KOPT-K1 (cell line): ENCODE data around the gene RHBDD3.

Experiments
- H3K27ac ChIP-seq: fragments of 200-600 bp; sonication (generic); 2 replicates; pipeline ENCODE4 v1.5.1; 2016; ENCODE audit warnings: antibody characterized with exemption, mild to moderate bottlenecking, low read depth, low read length; ENCODE audit not compliant: poor library complexity, severe bottlenecking
- H3K36me3 ChIP-seq: fragments of 200-600 bp; sonication (generic); 2 replicates; pipeline ENCODE4 v1.5.1; 2017; ENCODE audit warnings: antibody characterized with exemption, mild to moderate bottlenecking, low read length, moderate library complexity; ENCODE audit not compliant: insufficient read depth
- H3K9me3 ChIP-seq: fragments of 200-600 bp; sonication (generic); 2 replicates; pipeline ENCODE4 v1.5.1; 2017; ENCODE audit warnings: antibody characterized with exemption, low read length, mild to moderate bottlenecking; ENCODE audit not compliant: insufficient read depth, poor library complexity, severe bottlenecking

Gene RHBDD3

GRCh38 chr22:29292379-29292778 is 24.6 kb upstream of the RHBDD3 start:
- Histone ChIP-seq H3K9me3 (no peaks in the 10 kb centered on the region), H3K27ac (no peak overlapping the region), H3K36me3 (peaks cover 100% of the 10 kb centered on the region)

DNA sequence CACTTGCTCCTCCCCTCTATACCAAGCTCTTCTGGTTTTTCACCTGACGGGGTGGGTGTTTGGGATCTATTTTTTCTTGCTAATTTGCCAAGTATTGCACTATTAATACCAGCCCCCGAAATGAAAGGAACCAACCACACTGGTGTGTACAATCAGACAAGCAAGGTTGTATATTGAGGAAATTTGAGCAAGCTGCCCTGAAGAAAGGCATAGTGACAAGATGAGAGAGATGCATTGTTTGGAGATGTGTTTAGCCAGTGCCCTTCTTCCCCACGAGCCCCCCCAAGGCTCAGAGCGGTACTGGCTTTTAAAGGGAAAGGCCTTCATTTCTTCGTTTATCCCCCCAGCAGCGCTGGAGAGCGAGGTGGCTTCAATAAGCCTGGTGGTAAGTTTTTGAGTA is 23.4 kb upstream of the RHBDD3 start:
- Histone ChIP-seq H3K36me3 (peaks cover 100% of the 10 kb centered on the region), H3K9me3 (no peaks in the 10 kb centered on the region)

DNA sequence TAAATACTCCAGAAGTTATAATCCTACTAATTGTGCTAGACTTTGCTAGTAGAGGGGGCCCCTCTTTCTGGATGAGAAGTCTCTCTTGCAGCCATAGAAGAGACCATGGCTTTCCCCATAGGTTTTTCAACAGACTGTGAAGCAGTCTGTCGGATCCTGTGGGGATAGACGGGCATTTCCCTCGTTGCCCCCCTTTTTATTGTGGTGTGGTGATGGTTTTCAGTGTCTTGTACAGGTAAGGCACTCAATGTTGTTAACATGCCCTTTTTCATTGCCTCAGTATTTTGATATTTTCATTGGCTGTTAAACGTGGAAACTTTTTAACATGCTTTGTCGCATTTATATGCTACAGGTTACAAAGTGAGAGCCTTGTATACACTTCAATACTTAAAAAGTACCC is 22.3 kb upstream of the RHBDD3 start:
- peaks cover 100% of the 10 kb centered on the region for H3K36me3 ChIP-seq
- no peak overlapping the region for H3K27ac ChIP-seq
- H3K9me3 ChIP-seq, result no peaks in the 10 kb centered on the region

More for the DNA sequence above, 23.4 kb upstream of the RHBDD3 start:
- no peak overlapping the region for H3K27ac ChIP-seq

GRCh38 chr22:29288837-29289236 is 21.1 kb upstream of the RHBDD3 start:
- Histone ChIP-seq H3K9me3 (no peaks in the 10 kb centered on the region), H3K36me3 (peaks cover 100% of the 10 kb centered on the region), H3K27ac (no peak overlapping the region)

GRCh38 chr22:29284196-29284595 is 16.4 kb upstream of the RHBDD3 start:
- peaks cover 100% of the 10 kb centered on the region for H3K36me3 ChIP-seq
- H3K27ac ChIP-seq, result no peak overlapping the region
- no peaks in the 10 kb centered on the region for H3K9me3 ChIP-seq

DNA sequence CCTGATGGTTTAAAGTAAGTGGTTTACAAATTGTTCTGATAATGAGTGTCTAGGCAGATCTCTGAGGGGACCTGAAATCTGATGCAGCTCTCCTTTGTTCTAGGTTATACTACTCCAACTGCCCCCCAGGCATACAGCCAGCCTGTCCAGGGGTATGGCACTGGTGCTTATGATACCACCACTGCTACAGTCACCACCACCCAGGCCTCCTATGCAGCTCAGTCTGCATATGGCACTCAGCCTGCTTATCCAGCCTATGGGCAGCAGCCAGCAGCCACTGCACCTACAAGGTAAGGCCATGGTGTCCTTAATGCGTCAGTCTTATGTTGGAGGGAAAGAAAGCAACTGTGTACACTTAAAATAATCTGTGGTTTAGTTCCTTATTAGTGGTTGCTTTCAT is 10.1 kb upstream of the RHBDD3 start:
- Histone ChIP-seq H3K27ac (no peak overlapping the region), H3K36me3 (peaks cover 100% of the 10 kb centered on the region), H3K9me3 (no peaks in the 10 kb centered on the region)

- H3K27ac ChIP-seq, result no peak overlapping the region
- peaks cover 100% of the 10 kb centered on the region for H3K36me3 ChIP-seq
- H3K9me3 ChIP-seq, result no peaks in the 10 kb centered on the region
Measured at GRCh38 chr22:29275819-29276565, 8.2 kb upstream of the RHBDD3 start.

GRCh38 chr22:29275167-29275566 is 7.4 kb upstream of the RHBDD3 start:
- Histone ChIP-seq H3K36me3 (peaks cover 100% of the 10 kb centered on the region), H3K9me3 (no peaks in the 10 kb centered on the region), H3K27ac (no peak overlapping the region)

- Histone ChIP-seq H3K9me3 (no peaks in the 10 kb centered on the region), H3K27ac (no peak overlapping the region), H3K36me3 (peaks cover 85% of the 10 kb centered on the region)
Measured at GRCh38 chr22:29272624-29273023, 4.8 kb upstream of the RHBDD3 start.

DNA sequence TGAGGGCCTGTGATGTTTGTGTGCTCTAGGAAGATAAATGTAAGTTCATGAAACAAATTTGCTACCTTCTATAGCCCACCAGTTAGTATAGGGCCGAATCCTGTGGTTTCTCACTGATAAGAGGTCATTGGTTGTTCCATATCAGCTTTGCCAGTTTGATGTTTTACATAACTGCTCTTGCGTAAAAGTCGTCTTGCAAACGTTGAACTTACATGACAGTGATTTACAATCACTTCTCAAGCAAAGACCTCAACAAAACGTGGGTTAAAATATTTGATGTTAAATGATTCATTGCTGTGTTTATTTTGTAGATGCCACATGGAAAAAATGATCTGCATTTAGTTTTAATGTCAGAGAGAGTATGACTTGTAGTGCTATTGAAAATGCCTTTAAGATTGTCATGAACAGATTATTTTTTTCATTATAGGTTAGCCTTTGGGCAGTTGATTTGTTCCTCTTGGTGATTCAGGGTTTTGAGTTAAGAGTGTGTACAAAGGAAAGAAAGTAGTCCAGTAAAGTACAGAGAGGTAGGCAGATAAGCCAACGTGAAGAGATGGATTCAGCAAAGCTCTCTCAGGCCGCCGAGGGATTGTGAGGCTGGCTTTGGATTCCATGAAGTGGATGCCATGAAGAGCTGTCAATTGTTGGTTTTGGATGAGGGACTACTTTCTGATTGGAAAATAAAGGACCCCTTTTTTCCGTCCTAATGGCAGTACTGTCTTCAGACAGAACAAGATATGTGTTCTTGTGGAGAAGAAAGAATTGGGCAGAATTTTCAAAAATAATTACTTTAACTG is 2.9 kb upstream of the RHBDD3 start:
- Histone ChIP-seq H3K27ac (peak overlapping the region; percentile 98), H3K36me3 (peaks cover 72% of the 10 kb centered on the region), H3K9me3 (no peaks in the 10 kb centered on the region)

GRCh38 chr22:29269731-29270474 is 2.1 kb upstream of the RHBDD3 start:
- H3K27ac ChIP-seq, result peak overlapping the region; percentile 98
- H3K36me3 ChIP-seq, result peaks cover 72% of the 10 kb centered on the region
- no peaks in the 10 kb centered on the region for H3K9me3 ChIP-seq

DNA sequence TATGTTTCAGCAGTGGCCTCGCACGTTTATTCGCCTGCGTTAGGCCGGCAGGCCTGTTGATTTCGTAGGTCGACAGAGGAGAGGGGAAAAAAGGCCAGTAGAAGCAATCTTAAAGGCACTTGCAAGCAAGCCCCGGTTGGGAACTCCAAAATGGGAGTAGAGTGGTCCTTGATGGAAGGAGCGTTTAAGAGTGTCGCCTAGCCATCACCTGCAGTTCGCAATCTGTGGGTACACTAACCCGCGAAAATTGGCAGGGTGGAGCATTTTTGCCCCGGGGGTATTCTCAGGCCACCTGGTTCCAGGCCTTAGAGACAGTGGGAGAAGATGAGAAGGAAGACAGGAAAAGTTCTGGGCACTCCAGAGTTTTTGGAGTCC is 1.4 kb upstream of the RHBDD3 start:
- Histone ChIP-seq H3K9me3 (no peaks in the 10 kb centered on the region), H3K27ac (peak overlapping the region; percentile 98), H3K36me3 (peaks cover 70% of the 10 kb centered on the region)

DNA sequence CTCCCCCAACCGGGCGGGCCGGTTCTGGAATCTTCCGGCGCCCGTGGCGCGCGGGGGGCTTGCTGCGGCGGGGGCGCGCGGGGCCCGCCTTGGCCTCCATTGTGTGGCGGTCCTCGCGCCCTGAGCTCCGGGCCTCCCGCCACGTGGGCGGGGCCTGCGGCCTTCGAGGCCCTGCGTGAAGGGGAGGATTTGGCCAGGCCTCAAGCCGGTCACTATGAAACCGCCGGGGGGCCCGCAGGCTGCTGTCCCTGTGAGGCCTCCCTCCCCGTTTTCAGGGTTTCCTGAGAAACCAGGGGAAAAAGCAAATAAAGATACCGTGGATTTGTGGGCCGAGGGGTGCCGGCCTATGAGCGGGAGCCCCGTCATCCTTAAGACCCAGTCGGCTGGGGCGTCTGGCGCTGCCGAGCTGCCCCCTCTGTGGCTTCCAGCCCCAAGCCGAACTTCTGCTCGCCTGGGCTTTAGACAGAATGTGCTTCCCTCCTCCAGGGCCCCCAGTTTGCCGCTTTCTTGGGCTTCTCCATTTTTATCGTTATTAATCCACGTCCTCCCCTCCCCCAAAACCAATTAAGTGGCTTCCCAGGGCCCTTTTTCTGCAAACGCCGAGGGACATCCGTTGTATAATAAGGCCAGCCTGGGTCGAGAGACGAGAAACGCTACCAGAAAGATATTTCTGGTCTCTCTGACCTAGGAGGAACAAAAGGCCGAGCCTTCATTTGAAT is 889 bp upstream of the RHBDD3 start:
- Histone ChIP-seq H3K27ac (peak overlapping the region; percentile 98), H3K9me3 (no peaks in the 10 kb centered on the region), H3K36me3 (peaks cover 70% of the 10 kb centered on the region)

DNA sequence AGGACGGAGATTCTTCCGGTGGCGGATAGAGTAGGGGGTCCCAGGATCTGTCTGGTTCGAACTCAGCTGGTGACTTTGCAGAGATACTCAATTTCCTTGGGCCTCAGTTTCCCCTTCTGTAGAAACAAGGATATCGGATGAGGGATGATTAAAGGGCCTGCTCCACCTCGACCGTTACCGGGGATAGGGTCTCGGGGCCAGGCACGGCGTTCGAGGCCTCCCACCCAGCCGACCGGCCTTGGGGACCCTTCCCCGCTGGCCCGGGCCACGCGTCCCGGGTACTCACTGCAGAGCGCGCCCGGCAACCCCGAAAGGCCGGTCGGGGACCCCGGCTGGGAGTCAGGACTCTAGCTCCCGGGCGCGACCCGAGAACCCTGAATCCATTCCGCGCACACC is 321 bp downstream of the RHBDD3 start:
- H3K36me3 ChIP-seq, result peaks cover 62% of the 10 kb centered on the region

More for the DNA sequence above, 321 bp downstream of the RHBDD3 start:
- Histone ChIP-seq H3K9me3 (no peaks in the 10 kb centered on the region), H3K27ac (peak overlapping the region; percentile 98)
